Activated T-cell treated with anti-CD3 and anti-CD28 coated beads, Interleukin-2, amount 50 U/mL, for 1 hour (primary cell): Measurements from ENCODE around the gene ADGRG1.

Experiments used
- DNase-seq: peaks from one replicate; pipeline ENCODE4 v3.0.0-alpha.2; 2020

The ADGRG1 gene

DNA sequence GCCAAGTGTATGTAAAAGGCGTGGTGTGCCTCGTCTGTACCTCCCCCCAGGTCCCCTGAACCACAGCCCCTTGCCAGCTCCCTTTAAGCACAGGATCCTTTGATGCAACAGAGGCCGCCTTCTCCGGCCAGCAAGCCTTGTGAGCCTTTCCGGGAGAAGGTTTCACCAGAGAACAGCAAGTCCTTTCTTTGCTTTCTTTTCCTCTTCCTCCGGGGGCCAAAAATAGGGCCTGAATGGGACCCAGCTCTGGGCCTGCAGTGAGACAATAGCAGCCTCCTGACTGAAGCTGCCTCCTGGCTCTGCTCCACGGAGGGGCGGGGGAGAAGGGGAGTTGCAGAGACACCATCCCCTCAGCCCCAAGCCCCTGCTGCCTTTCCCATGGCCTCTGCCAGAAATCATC is 9.0 kb downstream of the ADGRG1 start:
- no peak for DNase-seq

DNA sequence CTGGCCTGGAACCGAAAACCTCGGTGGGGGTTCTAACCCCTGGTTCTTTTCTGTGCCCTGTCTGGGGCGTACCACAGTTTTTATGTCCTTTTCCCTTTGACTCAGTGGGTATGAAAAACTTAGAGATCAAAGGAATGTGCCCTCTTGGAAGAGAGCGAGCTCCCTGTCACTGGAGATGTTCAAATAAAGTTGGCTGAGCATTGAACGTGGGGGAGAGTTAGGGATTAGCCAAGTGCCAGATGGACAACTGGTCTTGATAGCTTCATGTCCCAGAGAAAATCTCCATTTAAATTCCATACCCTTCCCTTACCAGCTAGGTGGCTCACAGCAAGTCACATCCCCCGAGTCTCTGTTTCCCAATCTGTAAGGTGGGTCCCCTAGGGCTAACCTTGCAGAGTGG is 9.5 kb downstream of the ADGRG1 start:
- no peak for DNase-seq

DNA sequence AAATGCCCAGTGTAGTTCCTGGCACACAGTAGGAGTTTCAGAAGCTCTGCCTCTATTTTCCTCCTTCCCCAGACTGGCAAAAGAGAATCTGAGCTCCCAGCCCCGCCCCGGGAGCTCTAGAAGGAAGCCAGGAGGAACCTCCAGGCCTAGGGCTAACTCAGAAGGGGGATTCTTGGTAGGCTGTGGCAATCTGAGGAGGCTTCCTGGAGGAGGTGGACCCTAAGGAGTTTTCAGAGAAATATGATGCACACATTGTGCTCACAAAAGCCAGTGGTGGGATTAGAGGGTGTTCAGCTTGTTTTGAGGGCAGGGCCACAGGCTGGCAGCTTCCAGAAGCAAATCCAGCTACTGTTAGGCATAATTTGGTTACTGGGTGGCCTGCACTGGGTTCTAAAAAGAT is 10.0 kb downstream of the ADGRG1 start:
- no peak for DNase-seq

- peak; percentile 46 for DNase-seq
Observed at GRCh38 chr16:57639172-57639887, 10.9 kb downstream of the ADGRG1 start.

- no peak for DNase-seq
Observed at GRCh38 chr16:57640185-57640584, 11.8 kb downstream of the ADGRG1 start.

DNA sequence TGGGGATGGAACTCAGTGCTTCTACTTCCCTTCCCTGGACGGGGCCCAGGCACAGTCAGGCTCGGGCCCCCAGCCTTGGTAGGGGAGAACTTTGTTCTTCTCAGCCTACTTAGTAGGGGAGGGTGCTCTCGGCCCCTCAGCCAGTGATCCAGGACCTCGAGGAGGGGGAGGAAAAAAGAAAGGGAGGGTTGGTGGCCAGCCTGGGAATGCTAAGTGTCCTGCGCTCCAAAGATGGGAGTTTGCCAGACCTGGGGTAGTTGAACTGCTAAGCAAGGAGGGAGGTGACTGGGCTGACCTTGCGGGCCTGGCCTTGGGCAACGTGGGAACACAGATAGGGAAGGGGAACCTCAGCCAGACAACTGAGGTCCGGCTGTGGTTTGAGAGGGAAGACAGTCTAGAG is 12.2 kb downstream of the ADGRG1 start:
- DNase-seq: no peak

- DNase-seq: no peak
Observed at GRCh38 chr16:57642160-57643135, 14.0 kb downstream of the ADGRG1 start.

DNA sequence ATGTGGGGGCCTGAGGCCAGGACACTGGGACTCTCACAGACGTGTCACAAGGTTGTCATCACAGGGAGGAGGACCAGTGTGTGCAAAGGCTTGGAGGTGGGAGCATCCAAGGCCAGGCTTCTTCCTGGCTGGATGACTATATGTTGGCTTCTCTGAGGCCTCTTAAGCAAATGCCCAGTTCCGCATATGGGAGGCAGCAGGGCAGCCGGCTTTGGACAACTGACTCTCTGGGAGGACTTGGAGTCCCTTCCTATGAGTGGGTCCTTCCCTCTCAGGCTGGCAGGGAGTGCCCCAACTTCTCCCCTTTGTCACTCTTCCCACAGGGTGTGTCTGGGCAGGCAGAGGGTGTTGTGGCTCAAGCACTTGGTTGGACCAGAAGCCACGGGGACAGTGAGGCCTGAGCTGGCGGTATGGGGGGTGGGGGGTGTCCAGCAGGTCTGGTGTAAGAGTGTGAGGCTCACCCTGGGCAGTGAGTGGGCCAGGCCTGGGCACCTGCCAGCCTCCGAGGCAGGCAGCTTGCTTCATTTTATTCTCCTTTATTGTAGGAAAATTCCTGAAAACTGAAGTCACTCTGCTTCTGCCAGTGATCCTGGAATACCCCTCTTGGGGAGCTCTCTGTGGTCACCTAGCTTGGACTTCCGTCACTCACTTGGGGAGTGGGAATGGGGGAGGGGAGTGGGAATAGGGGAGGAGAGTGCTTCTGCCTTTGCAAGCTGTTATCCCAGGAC is 14.9 kb downstream of the ADGRG1 start:
- no peak for DNase-seq

GRCh38 chr16:57643910-57644309 is 15.5 kb downstream of the ADGRG1 start:
- no peak for DNase-seq

DNA sequence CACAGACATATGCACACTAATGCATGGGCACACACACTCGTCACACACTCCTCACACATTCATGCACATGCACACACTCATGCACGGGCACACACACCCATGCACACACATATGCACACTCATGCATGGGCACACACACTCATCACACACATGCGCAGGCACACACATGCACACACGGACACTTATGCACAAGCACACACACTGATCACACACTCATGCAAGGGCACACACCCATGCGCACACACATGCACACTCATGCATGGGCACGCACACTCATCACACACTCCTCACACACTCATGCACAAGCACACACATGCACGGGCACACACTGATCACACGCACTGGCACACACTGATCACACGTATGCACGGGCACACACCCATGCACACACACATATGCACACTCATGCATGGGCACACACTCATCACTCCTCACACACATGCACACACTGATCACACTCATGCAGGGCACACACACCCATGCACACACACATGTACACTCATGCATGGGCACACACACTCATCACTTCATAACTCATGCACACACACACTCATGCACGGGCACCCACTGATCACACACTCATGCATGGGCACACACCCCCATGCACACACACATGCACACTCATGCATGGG is 16.1 kb downstream of the ADGRG1 start:
- no peak for DNase-seq

GRCh38 chr16:57645169-57645568 is 16.7 kb downstream of the ADGRG1 start:
- no peak for DNase-seq

- no peak for DNase-seq
Observed at GRCh38 chr16:57645691-57646387, 17.4 kb downstream of the ADGRG1 start.

DNA sequence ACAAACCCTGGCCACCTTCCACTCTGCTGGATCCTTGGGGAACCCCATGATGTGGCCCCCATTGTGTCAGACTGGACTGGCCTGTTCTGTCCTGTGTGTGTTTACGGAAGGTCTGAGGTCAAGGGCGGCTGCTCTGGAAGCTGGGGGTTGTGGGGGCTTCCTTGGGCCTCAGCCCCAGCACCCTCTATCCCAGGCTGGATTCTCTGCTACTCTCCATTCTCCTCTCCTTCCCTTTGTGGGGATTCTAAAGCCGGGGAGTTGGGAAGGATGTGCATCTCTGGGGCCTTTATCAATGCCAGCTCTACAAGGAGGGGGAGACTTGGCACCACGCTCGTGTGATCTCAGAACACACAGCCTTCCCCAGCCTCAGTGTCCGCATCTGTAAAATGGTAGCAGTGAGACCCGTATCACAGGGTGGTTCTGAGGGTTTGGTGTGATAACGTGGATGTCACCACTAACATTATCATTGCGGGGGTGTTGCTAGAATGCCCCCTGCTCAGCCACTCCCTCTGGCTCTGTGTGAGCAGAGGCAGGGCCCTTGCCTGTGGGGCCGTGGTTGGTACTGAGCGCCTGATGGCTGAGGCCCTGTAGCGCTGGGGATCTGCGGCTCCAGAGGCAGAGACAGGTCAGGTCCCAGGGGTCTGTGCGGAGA is 18.1 kb downstream of the ADGRG1 start:
- no peak for DNase-seq

DNA sequence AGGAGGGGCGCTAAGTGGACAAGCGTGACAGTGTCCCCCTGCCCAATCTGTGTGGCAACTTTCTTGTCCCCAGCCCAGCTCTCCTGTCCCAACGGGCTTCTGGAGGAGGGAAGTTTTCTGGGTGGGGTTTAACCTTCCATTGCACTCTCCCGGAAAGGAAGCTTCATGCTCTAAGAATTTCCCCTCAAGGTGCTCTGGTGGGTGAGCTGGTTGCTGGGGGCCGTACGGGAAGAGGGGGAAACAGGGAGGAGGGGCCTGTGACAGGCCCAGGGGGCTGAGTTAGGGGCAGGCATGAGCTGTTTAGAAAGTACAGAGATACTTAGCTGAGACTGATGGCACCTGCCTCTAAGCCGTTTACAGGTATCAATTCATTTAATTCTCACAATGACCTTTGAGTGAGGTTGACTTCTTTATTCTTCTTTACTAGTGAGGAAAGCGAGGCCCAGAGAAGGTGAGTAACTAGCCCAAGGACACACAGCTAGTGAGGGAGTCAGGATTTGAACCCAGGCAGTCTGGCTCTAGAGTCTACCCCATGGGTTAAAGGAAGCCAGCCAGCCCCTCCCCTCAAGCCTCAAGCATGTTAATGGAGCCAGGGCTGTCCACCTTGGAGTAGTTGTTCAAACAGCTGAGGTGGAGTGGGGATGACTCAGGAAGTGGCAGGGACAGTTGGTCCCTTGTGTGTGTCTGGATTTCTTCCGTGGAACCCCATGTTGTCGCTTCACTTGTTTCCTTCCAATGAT is 18.9 kb downstream of the ADGRG1 start:
- no peak for DNase-seq

GRCh38 chr16:57648125-57648524 is 19.7 kb downstream of the ADGRG1 start:
- no peak for DNase-seq

GRCh38 chr16:57648581-57649442 is 20.4 kb downstream of the ADGRG1 start:
- DNase-seq: peak; percentile 88

DNA sequence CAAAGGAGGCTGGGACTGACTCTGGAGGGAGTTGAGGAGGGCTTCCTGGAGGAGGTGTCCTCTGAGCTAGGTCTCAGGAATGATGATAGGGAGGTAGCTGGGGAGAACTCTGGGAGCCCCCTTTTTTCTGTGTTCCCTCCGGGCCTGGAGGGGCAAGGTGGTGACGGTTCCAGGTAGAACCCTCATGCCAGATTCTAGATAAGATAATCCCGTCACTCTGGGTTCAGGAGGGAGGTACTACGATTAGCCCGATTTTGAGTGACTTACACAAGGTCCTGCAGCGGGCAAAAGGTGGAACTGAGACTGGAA is 21.0 kb downstream of the ADGRG1 start:
- DNase-seq: no peak

- no peak for DNase-seq
Observed at GRCh38 chr16:57649846-57650245, 21.4 kb downstream of the ADGRG1 start.

DNA sequence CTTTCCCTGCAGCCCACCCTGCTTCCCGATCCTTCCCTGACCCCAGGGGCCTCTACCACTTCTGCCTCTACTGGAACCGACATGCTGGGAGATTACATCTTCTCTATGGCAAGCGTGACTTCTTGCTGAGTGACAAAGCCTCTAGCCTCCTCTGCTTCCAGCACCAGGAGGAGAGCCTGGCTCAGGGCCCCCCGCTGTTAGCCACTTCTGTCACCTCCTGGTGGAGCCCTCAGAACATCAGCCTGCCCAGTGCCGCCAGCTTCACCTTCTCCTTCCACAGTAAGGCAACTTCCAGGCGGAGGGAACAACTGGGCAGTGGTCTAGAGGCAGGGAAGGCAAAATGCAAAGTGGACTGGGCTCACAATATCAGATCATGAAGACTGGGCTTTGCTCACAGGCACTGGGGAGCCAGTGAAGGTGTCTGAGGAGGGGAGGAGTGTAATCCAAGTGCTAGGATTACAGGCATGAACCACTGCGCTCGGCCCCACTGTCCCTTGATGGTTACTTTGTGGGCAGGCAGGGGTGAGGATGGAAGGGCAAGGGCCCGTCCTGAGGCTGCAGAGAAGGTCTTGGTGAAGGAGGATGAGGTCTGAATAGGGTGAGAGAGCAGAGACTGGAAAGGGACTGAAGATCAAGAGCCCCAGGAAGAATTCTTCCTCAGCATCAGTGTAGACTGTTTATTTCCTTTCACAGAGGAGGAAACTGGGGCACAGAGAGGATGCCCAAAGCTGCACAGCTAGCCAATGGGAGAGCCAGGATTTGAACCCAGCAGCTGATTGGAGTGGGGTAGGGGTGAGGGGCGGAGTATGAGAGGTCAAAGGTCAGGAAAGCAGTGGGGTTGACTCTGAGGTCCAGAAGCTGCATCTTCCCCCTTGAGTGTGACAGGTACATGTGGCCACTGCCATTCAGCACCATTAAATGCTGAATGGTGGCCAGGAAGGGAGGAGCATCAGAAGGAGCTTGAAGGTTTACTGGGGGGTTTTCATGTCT is 23.2 kb downstream of the ADGRG1 start:
- DNase-seq: no peak
